Measurements from ENCODE around the gene CFAP20DC. TPM values are rescaled to one million over a fixed set of nuclear protein-coding genes. Genes with fewer than 3 reads are reported as not detected.

The CFAP20DC gene
- total and polyA plus RNA-seq, 8 donors, result 0.23 to 1.2 (median 0.39) TPM

DNA sequence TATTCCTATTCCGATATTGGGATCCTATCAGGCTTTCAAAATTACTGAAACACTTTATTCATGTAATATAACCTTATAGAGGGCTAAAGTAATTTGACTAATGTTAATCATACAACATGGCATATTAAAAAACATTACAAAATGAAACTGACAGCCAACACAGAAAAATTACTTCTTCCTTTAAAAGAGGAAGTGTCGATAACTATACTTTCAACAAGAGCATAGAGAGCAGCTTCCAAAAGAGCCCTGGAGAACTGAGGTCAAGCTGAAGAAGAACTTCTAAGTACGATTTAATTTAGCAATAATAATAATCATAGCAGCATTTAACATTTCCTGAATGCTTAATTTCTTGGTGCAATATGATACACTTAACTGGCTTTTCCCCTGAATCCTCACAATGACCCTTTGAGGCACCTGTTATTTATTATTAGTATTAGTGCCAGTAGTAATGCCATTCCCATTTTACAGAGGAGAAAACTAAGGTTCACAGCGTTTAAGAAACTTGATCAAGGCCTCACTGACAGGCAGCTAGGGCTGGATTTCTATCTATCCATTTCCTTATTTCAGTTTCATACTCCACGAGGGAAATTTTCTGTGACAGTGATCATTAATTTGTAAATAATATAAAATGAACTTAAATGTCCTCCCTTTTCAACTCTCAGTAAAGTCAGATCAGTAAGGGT is 181.6 kb downstream of the CFAP20DC start:
- no peaks in the 10 kb centered on the region for H3K4me1 ChIP-seq
- no peak overlapping the region for H3K27ac ChIP-seq
- intact Hi-C loops (cut with DNase I), result no loop called here
- 69 to 76% methylated on average over 5 of the region's 5 CpGs for WGBS, 2 donors
- no peaks in the 10 kb centered on the region for H3K27me3 ChIP-seq
- DNase-seq (no peak), ATAC-seq (no peak), FAIRE-seq (no peak)
- H3K9me3 ChIP-seq, result no peaks in the 10 kb centered on the region
- TF ChIP-seq, protein P1, sequence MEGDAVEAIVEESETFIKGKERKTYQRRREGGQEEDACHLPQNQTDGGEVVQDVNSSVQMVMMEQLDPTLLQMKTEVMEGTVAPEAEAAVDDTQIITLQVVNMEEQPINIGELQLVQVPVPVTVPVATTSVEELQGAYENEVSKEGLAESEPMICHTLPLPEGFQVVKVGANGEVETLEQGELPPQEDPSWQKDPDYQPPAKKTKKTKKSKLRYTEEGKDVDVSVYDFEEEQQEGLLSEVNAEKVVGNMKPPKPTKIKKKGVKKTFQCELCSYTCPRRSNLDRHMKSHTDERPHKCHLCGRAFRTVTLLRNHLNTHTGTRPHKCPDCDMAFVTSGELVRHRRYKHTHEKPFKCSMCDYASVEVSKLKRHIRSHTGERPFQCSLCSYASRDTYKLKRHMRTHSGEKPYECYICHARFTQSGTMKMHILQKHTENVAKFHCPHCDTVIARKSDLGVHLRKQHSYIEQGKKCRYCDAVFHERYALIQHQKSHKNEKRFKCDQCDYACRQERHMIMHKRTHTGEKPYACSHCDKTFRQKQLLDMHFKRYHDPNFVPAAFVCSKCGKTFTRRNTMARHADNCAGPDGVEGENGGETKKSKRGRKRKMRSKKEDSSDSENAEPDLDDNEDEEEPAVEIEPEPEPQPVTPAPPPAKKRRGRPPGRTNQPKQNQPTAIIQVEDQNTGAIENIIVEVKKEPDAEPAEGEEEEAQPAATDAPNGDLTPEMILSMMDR (IDR thresholded peaks at IDR 0.05), result no peak
- no peaks in the 10 kb centered on the region for H3K36me3 ChIP-seq
- no peak overlapping the region for H3K4me3 ChIP-seq

DNA sequence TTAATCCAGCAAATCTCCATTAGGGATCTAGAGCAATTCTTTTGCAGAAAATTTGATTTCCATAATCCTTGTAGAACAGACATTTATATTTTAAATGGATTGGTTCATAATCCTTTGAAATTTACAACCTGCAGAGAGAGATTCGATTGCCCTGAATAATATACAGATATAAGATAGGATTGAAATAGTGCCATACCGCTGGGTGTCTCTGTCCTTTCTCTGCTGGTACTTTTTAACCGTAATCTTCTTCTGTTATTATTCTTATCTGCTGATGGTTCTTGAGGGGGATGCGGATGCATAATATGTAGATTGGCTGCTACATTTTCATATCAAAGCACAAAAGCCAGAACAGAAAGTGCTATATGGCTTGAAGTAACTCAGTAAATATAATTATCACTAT is 182.2 kb downstream of the CFAP20DC start:
- ATAC-seq, result no peak
- no peaks in the 10 kb centered on the region for H3K27me3 ChIP-seq
- DNase-seq, result no peak
- no peak for FAIRE-seq
- H3K4me1 ChIP-seq, result no peaks in the 10 kb centered on the region
- intact Hi-C loops (cut with DNase I), result no loop called here
- H3K36me3 ChIP-seq, result no peaks in the 10 kb centered on the region
- no peak overlapping the region for H3K27ac ChIP-seq
- 83 to 94% methylated on average over 4 of the region's 4 CpGs for WGBS, 2 donors
- TF ChIP-seq, protein P1 (IDR thresholded peaks at IDR 0.05), result no peak
- no peaks in the 10 kb centered on the region for H3K9me3 ChIP-seq
- no peak overlapping the region for H3K4me3 ChIP-seq

DNA sequence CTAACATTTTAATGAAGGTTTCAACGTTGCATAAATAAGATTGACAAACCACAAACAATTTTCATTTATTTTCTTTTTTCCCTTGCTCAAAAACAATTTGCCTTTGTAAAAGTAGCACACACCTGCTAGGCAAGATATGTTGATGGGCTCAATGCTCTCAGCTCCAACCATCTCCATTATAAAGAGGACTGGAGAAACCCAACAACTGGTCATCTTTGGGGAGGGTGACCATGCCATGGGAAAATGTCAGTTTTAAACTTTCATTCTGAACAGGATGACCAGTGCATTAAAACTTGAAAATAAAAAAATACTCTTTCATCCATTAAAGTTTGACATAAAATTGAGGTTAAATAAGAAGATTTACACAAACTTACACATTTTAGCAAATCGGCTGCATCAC is 183.7 kb downstream of the CFAP20DC start:
- DNase-seq (no peak), ATAC-seq (no peak), FAIRE-seq (no peak)
- TF ChIP-seq, protein P1 (IDR thresholded peaks at IDR 0.05), result no peak
- no peaks in the 10 kb centered on the region for H3K9me3 ChIP-seq
- H3K4me3 ChIP-seq, result no peak overlapping the region
- intact Hi-C loops (cut with DNase I), result no loop called here
- no peaks in the 10 kb centered on the region for H3K27me3 ChIP-seq
- no peak overlapping the region for H3K27ac ChIP-seq
- WGBS, 2 donors, result 61 to 71% methylated on average over 2 of the region's 2 CpGs
- no peaks in the 10 kb centered on the region for H3K36me3 ChIP-seq
- no peaks in the 10 kb centered on the region for H3K4me1 ChIP-seq

DNA sequence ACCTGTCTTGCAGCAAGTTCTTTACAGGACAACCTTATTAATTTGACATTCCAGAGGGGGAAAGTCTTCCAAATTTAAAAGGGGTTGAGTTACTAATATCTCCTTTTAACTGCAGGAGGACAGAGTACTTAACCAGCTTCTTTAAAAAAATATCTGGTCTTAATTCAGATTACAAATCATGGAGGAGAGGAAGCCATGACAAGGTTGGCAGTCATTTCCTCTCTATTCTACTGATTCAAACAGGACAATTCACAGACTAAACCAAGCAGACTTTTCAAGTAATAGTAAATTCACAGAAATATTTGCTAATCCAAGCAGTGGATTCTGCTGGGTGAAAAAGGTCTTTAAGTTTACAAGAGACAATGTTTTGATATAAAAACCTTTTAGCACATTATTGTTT is 185.3 kb downstream of the CFAP20DC start:
- TF ChIP-seq, protein P1 (IDR thresholded peaks at IDR 0.05), result no peak
- Histone ChIP-seq H3K4me1 (no peaks in the 10 kb centered on the region), H3K4me3 (no peak overlapping the region), H3K27me3 (no peaks in the 10 kb centered on the region), H3K9me3 (no peaks in the 10 kb centered on the region), H3K36me3 (no peaks in the 10 kb centered on the region), H3K27ac (no peak overlapping the region)
- DNase-seq (no peak), FAIRE-seq (no peak), ATAC-seq (no peak)
- intact Hi-C loops (cut with DNase I), result no loop called here

DNA sequence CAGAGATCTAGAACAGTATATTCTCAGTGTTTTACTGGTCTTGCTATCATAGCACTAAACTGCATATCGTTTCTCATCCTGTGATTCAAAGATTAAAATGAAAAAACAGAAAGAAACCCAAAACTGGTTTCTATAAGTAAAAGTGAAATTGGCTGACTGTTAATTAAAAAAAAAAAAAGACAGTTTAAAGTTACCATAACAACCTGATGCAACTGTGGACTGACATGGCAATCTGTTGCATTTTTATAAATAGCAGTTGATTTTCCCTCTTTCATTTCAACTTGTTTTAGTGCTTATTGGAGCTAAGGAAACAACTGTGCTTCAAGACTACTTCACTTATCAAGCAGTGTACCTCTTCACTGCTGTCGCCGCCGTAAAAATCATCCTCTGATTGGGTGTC is 186.6 kb downstream of the CFAP20DC start:
- WGBS, 2 donors, result 87 to 91% methylated on average over 4 of the region's 4 CpGs
- no peaks in the 10 kb centered on the region for H3K9me3 ChIP-seq
- no peaks in the 10 kb centered on the region for H3K4me1 ChIP-seq
- TF ChIP-seq, protein P1 (IDR thresholded peaks at IDR 0.05), result no peak
- no peak overlapping the region for H3K27ac ChIP-seq
- intact Hi-C loops (cut with DNase I), result no loop called here
- DNase-seq (no peak), FAIRE-seq (no peak), ATAC-seq (no peak)
- H3K4me3 ChIP-seq, result no peak overlapping the region
- H3K36me3 ChIP-seq, result no peaks in the 10 kb centered on the region
- no peaks in the 10 kb centered on the region for H3K27me3 ChIP-seq
